ENCODE data around the gene MAP3K20. TPM values are rescaled to one million over a fixed set of nuclear protein-coding genes. Genes with fewer than 3 reads are reported as not detected.

MAP3K20 gene
- total and polyA plus RNA-seq, 2 of the 4 experiments (the other 2 are of a cell fraction), result 27.5 to 84.4 TPM

DNA sequence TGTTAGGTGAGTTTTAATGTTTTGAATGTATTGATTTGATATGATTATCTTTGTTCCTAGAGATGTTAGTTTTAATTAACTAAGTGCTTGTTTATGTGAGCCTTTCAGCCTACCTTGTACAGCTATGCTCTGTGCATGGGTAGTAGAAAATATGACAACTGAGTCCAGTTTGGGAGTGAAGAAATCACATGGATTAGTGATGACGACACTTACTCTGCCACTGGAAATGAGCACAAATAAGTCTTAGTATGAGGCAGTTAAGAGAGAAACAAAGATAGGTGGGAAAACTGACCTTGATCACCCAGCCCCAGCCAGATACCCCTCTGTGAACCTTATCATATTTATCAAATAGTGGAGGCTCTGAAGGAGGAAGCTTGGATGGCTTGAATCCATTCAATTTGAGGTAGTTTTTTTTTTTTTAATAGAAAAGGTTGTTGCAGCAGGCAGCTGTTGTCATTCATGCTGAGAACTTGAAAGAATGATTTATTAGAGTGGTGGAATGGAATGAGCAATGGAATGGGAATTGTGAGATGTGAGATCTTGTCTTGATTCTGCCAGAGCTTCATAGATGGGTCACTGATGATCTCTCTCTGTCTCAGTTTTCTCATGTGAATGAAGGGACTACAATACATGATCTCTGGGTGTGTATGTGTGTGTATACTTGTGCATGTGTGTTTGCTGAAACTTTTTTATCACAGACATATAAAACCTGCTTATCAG, 96.4 kb downstream of the MAP3K20 start:
- no CpG with 5 or more reads among the region's 1 CpG for WGBS, 2 experiments (ENCODE audit: extremely low coverage in 2 of 2, insufficient read length in 1 of 2)
- Histone ChIP-seq H3K14ac (replicated peaks; ENCODE audit: low read depth, low read length) (peak overlapping the region; percentile 37; the same call in 1 of the 2 replicates), H3K4me1 (ENCODE audit: control insufficient read depth, insufficient read depth, low read length) (peaks cover 5% of the 10 kb centered on the region), H3K23ac (ENCODE audit: low read depth, low read length) (no peak overlapping the region; the same call in 1 of the 2 replicates), H2BK15ac (ENCODE audit: low read depth, low read length) (0 out of 3 replicates have a peak overlapping the region, but pooled peaks have one; percentile 4), H4K8ac (ENCODE audit: low read depth in 2 of 2, low read length in 2 of 2) (no peak overlapping the region), H3K4me2 (ENCODE audit: low read depth, low read length) (no peak overlapping the region), H3K9me1 (ENCODE audit: insufficient read depth, low read length) (peaks cover 5% of the 10 kb centered on the region; the same call in 1 of the 2 replicates), H2BK20ac (ENCODE audit: low read depth, low read length) (no peak overlapping the region; the same call in 1 of the 2 replicates), H4K20me1 (ENCODE audit: insufficient read depth, low read length) (no peaks in the 10 kb centered on the region), H3K18ac (ENCODE audit: low read depth, low read length) (no peak overlapping the region), H3K56ac (ENCODE audit: extremely low read depth, insufficient read depth, low read length) (no peak overlapping the region), H2AK5ac (ENCODE audit: low read depth, low read length) (no peak overlapping the region), H2AK9ac (replicated peaks; ENCODE audit: low read depth, low read length, poor library complexity) (no peak overlapping the region), H3K27ac (ENCODE audit: insufficient read depth, low read length) (no peak overlapping the region), H4K91ac (ENCODE audit: insufficient read depth, low read depth, low read length) (no peak overlapping the region), H2BK5ac (ENCODE audit: low read depth, low read length, poor library complexity, severe bottlenecking) (peak overlapping the region; percentile 46), H3K79me1 (ENCODE audit: low read depth in 1 of 2, low read length in 2 of 2) (peaks cover 7 to 36% of the 10 kb centered on the region in 2 experiments; a peak in 3 of 4 replicates), H3K4ac (ENCODE audit: low read depth, low read length) (0 out of 2 replicates have a peak overlapping the region, but pooled peaks have one; percentile 46), H2BK120ac (ENCODE audit: low read depth, low read length) (0 out of 2 replicates have a peak overlapping the region, but pooled peaks have one; percentile 38), H3K36me3 (ENCODE audit: control insufficient read depth, insufficient read depth, low read length) (no peaks in the 10 kb centered on the region), H3K9me3 (ENCODE audit: control insufficient read depth, insufficient read depth, low read length) (no peaks in the 10 kb centered on the region), H2AFZ (replicated peaks; ENCODE audit: low read length, poor library complexity) (no peak overlapping the region), H3K4me3 (ENCODE audit: insufficient read depth, low read depth, low read length) (no peak overlapping the region), H4K5ac (ENCODE audit: low read depth, low read length) (no peak overlapping the region), H3K27me3 (ENCODE audit: control insufficient read depth, insufficient read depth, low read length) (no peaks in the 10 kb centered on the region), H3K9ac (ENCODE audit: low read depth, low read length) (no peak overlapping the region)
- CTCF ChIA-PET, result interaction anchor here (1.1 kb wide), 1 partner anchor 38 kb away, joined by 4 read pairs; no protein-coding TSS in a partner anchor
- peak; percentile 37 for DNase-seq
- TF ChIP-seq RCOR1 (IDR thresholded peaks at IDR 0.05; ENCODE audit: insufficient replicate concordance, low read length), result no peak
- no peak for TF ChIP-seq POLR2A (IDR thresholded peaks at IDR 0.05; ENCODE audit: low read depth, low read length)
- no peak for TF ChIP-seq MXI1 (IDR thresholded peaks at IDR 0.05; ENCODE audit: borderline replicate concordance, low read depth, low read length)
- no peak for TF ChIP-seq RAD21 (IDR thresholded peaks at IDR 0.05; ENCODE audit: low read length)
- no peak for TF ChIP-seq BHLHE40 (IDR thresholded peaks at IDR 0.05; ENCODE audit: low read depth, low read length)
- TF ChIP-seq RFX5 (IDR thresholded peaks at IDR 0.05; ENCODE audit: low read depth, low read length), result no peak
- TF ChIP-seq, protein P1, sequence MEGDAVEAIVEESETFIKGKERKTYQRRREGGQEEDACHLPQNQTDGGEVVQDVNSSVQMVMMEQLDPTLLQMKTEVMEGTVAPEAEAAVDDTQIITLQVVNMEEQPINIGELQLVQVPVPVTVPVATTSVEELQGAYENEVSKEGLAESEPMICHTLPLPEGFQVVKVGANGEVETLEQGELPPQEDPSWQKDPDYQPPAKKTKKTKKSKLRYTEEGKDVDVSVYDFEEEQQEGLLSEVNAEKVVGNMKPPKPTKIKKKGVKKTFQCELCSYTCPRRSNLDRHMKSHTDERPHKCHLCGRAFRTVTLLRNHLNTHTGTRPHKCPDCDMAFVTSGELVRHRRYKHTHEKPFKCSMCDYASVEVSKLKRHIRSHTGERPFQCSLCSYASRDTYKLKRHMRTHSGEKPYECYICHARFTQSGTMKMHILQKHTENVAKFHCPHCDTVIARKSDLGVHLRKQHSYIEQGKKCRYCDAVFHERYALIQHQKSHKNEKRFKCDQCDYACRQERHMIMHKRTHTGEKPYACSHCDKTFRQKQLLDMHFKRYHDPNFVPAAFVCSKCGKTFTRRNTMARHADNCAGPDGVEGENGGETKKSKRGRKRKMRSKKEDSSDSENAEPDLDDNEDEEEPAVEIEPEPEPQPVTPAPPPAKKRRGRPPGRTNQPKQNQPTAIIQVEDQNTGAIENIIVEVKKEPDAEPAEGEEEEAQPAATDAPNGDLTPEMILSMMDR (conservative IDR thresholded peaks at IDR 0.05; ENCODE audit: low read depth, low read length), result no peak
- TF ChIP-seq MAFK (IDR thresholded peaks at IDR 0.05; ENCODE audit: low read depth, low read length), result no peak
- no peak for TF ChIP-seq CHD1 (IDR thresholded peaks at IDR 0.05; ENCODE audit: low read depth, low read length)
- no peak for TF ChIP-seq FOS (IDR thresholded peaks at IDR 0.05; ENCODE audit: low read depth, low read length)
- TF ChIP-seq NFE2L2 (IDR thresholded peaks at IDR 0.05; ENCODE audit: low read depth, low read length), result no peak
- TF ChIP-seq CEBPB (IDR thresholded peaks at IDR 0.05; ENCODE audit: low read depth, low read length), result no peak
- no peak for TF ChIP-seq ELK1 (IDR thresholded peaks at IDR 0.05; ENCODE audit: borderline replicate concordance, low read depth, low read length)
- POLR2A ChIA-PET (ENCODE audit: unreplicated experiment), result no interaction called here
- in situ Hi-C loops (cut with MboI; ENCODE audit: low sequenced_read_pairs) (no loop called here), dilution Hi-C loops (cut with HindIII; ENCODE audit: low sequenced_read_pairs, unreplicated experiment) (no loop called here), intact Hi-C loops (cut with micrococcal nuclease) (no loop called here)
- ATAC-seq (ENCODE audit: low read depth), result peak; percentile 18; the same call in 1 of the 2 replicates
- BruUV-seq (replicated peaks), result no TSS peak
